Chondrocyte (in vitro differentiated cells): ENCODE measurements around the gene RPS3. TPM values are rescaled to one million over a fixed set of nuclear protein-coding genes. Genes with fewer than 3 reads are reported as not detected.

Experiments
- DNase-seq: peaks from one replicate; pipeline ENCODE4 v3.0.0; 2021; ENCODE audit warnings: mixed read lengths, low spot score
- H3K27ac Mint-ChIP-seq: one replicate; pipeline ENCODE4 v1.8.0; 2021; ENCODE audit warnings: mild to moderate bottlenecking, moderate library complexity, mixed read lengths; ENCODE audit not compliant: unreplicated experiment
- H3K27me3 Mint-ChIP-seq: 2 replicates; pipeline ENCODE4 v1.8.0; 2021; ENCODE audit warnings: low read depth, mixed read lengths
- H3K36me3 Mint-ChIP-seq: 2 replicates; pipeline ENCODE4 v1.8.0; 2021; ENCODE audit warnings: low read depth, mixed read lengths
- H3K4me1 Mint-ChIP-seq: 2 replicates; pipeline ENCODE4 v1.8.0; 2021; ENCODE audit warnings: low read depth, mild to moderate bottlenecking, mixed read lengths
- H3K4me3 Mint-ChIP-seq: one replicate; pipeline ENCODE4 v1.8.0; 2021; ENCODE audit warnings: mild to moderate bottlenecking, moderate library complexity, mixed read lengths; ENCODE audit not compliant: unreplicated experiment
- H3K9me3 Mint-ChIP-seq: 2 replicates; pipeline ENCODE4 v1.8.0; 2021; ENCODE audit warnings: low read depth, mixed read lengths
- total RNA-seq: library from RNA; stranded (reverse); gene quantifications from 3 replicates; pipeline ENCODE4 v1.2.1, GENCODE V29; 2021
- TF ChIP-seq, protein P1 (sequence below): fragments of 200-600 bp; sonication (generic); IDR thresholded peaks from 2 replicates; pipeline ENCODE4 v1.5.0; 2021; ENCODE audit warnings: antibody characterized with exemption, mild to moderate bottlenecking, moderate library complexity

The RPS3 gene
- total RNA-seq, 1 donor from 2014 or later = 1,466 TPM

DNA sequence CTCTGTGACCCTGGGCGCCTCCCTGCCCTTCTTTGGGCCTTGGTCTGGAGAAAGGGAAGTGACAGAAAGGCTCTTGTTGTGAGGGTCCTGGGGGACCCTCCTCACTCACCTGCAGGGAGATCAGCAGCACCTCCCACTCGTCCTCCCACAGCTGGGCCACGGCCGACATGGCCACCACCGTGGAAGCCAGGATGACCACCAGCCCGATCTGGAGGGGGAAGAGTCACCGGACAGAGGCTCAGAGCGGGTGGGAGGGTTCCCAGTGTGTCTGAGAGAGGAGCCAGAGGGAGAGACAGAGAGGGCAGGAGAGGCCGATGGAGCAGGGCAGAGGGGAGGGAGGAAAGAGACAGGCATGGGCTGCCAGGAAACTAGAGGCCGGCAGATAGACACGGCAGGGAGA lies 50.5 kb downstream of the RPS3 start:
- no peak overlapping the region for H3K27ac Mint-ChIP-seq
- peaks cover 3% of the 10 kb centered on the region for H3K36me3 Mint-ChIP-seq
- H3K27me3 Mint-ChIP-seq = peaks cover 2% of the 10 kb centered on the region
- H3K4me3 Mint-ChIP-seq = no peak overlapping the region
- H3K9me3 Mint-ChIP-seq = no peaks in the 10 kb centered on the region
- no peak for DNase-seq
- peaks cover 9% of the 10 kb centered on the region for H3K4me1 Mint-ChIP-seq
- TF ChIP-seq, protein P1, sequence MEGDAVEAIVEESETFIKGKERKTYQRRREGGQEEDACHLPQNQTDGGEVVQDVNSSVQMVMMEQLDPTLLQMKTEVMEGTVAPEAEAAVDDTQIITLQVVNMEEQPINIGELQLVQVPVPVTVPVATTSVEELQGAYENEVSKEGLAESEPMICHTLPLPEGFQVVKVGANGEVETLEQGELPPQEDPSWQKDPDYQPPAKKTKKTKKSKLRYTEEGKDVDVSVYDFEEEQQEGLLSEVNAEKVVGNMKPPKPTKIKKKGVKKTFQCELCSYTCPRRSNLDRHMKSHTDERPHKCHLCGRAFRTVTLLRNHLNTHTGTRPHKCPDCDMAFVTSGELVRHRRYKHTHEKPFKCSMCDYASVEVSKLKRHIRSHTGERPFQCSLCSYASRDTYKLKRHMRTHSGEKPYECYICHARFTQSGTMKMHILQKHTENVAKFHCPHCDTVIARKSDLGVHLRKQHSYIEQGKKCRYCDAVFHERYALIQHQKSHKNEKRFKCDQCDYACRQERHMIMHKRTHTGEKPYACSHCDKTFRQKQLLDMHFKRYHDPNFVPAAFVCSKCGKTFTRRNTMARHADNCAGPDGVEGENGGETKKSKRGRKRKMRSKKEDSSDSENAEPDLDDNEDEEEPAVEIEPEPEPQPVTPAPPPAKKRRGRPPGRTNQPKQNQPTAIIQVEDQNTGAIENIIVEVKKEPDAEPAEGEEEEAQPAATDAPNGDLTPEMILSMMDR = no peak

DNA sequence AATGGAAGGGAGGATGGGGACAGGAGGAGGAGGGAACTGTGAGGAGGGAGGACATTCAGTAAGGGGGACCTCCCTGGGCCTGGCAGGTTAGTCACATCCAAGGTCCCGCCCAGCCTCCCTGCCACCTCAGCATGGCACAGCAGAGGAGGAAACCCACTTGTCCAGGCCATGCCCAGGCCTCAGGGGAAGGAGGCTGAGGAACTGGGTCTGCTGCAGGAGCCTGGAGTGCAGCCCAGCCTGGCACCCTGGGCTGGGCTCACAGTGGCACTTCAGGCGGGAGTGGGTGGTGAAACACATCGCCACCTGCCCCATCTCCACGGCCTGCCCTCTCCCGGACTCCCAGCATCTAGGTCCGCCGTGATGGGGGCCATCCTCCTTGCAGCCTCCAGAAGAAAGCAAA lies 50.9 kb downstream of the RPS3 start:
- Mint-ChIP-seq H3K27me3 (peaks cover under 1% of the 10 kb centered on the region), H3K27ac (no peak overlapping the region), H3K4me1 (peaks cover 9% of the 10 kb centered on the region), H3K36me3 (peaks cover 3% of the 10 kb centered on the region), H3K9me3 (no peaks in the 10 kb centered on the region), H3K4me3 (no peak overlapping the region)
- DNase-seq = no peak
- TF ChIP-seq, protein P1 = no peak

DNA sequence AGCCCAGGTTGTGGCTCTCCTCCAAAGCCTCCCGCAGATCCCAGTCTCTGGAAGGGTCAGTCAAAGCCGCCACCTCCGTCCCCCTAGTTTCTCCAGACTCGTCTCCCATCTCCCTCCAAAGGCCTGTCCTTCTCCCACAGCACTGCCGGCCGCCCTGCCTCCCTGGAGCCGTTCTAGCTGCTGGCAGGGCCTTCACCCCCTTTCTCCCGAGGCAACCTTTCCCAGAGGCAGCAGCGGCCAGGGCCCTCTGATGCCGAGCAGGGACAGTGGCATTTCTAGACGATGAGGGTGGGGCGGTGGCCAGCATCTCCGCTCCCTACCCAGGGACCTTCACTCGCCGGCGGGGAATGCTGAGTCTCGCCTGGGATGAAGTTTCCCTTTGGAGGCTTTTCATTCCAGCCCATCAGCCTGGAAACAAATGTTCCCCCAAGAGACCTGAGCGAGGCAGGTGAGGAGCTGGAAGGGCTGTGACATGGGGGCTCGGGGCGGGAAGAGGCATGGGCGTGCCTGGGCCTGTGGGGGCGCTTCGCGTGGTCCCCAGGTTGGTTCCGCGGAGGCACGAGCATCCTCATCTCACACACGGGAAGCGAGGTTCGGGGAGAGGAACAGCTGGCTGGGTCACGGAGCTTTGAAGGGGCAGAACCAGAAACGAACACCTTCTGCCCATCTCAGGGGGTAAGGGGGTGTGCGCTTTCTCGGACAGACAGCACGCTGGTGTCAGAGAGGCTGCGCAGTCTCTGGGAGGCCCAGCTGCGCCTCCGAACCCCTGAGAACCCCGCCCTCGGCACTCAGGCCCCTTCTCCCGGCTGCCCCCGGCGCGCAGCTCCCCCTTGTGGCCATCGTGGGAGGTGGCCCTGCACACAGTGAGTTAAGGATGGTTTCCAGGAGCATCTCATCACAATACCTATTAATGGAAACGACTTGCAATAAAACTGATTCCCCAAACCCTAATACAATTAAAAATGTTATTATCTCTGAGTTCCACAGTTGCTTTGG lies 51.8 kb downstream of the RPS3 start:
- DNase-seq = no peak
- Mint-ChIP-seq H3K4me1 (peaks cover 9% of the 10 kb centered on the region), H3K36me3 (peaks cover 3% of the 10 kb centered on the region), H3K9me3 (no peaks in the 10 kb centered on the region), H3K27ac (no peak overlapping the region), H3K4me3 (no peak overlapping the region), H3K27me3 (no peaks in the 10 kb centered on the region)
- TF ChIP-seq, protein P1 = peak; percentile 73

DNA sequence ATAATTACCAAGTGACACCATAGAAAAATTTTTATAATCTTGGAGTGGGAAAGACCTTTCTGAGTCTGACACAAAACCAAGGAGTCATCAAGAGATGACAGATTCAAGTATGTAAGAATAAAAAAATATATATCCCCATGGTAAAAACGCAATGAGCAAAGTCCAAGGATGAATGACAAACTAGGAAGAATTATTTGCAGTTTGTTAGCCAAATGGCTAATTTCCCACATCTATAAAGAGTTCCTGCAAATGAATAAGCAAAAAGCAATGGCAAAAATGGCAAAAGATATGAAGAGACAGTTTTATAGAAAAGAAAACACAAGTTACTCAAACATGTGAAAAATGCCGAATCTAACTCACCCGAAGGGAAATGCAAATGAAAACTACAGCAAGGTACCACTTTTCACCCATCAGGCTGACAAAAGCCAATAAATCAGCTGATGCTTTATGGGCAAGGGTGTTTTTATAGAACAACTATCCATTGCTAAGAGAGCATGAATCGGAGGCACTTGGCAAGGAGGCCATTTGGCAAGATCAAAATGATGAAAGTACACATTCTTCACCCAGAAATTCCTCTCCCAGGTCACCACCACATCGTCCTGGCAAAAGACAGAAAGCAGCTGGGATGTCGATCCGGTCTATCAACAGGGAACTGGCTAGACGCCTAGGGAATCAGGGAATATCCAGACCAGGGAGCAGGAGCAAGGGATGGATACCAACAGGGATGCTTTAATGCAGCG lies 54.8 kb downstream of the RPS3 start:
- Mint-ChIP-seq H3K27me3 (no peaks in the 10 kb centered on the region), H3K9me3 (no peaks in the 10 kb centered on the region), H3K4me3 (no peak overlapping the region), H3K36me3 (peaks cover 3% of the 10 kb centered on the region), H3K27ac (no peak overlapping the region), H3K4me1 (peaks cover 9% of the 10 kb centered on the region)
- TF ChIP-seq, protein P1 = no peak
- no peak for DNase-seq

DNA sequence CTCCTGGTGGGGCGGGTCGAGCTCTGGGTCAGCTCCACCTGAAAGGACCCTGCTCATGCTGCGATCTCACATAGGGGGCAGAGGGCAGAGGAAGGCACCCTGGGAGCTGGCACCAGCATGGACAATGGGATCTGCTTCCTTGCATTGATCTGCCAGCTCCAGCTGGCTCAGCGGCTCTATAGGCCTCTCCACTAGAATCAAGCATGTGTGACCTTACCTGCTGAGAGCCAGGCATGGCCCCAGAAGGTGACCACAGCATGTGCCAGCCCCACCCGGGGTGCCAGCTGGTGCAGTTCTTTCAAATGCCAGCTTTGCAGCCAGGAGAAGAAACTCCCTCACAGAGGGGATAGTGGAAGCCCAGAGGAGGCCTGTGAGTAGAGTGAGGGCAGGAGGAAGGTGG lies 55.7 kb downstream of the RPS3 start:
- TF ChIP-seq, protein P1 = no peak
- no peak for DNase-seq
- no peak overlapping the region for H3K27ac Mint-ChIP-seq

More for the DNA sequence above, 55.7 kb downstream of the RPS3 start:
- Mint-ChIP-seq H3K4me3 (no peak overlapping the region), H3K36me3 (peaks cover 3% of the 10 kb centered on the region), H3K9me3 (no peaks in the 10 kb centered on the region), H3K4me1 (peaks cover 9% of the 10 kb centered on the region), H3K27me3 (no peaks in the 10 kb centered on the region)
